Measurements from ENCODE around the gene KIAA1614. TPM values are rescaled to one million over a fixed set of nuclear protein-coding genes. Genes with fewer than 3 reads are reported as not detected.
A peak's percentile ranks its signal among the peaks of the same experiment; 100 is the strongest.
"Not testable (repeated sequence)": the region's sequence is repeated elsewhere in the genome, so short reads cannot be mapped to it uniquely, and the experiment has no call there.

KIAA1614 gene
- total RNA-seq, 1 donor from 2014 or later = 2.6 TPM

- Mint-ChIP-seq H3K4me1 (ENCODE audit: unreplicated experiment) (peaks cover 45% of the 10 kb centered on the region), H3K9me3 (ENCODE audit: unreplicated experiment) (no peaks in the 10 kb centered on the region), H3K27ac (ENCODE audit: unreplicated experiment) (peak overlapping the region; percentile 68), H3K36me3 (ENCODE audit: low read depth, unreplicated experiment) (peaks cover 58% of the 10 kb centered on the region), H3K4me3 (ENCODE audit: unreplicated experiment) (peak overlapping the region; percentile 26), H3K27me3 (ENCODE audit: unreplicated experiment) (peaks cover 5% of the 10 kb centered on the region)
- TF ChIP-seq CTCF (IDR thresholded peaks at IDR 0.05; ENCODE audit: unreplicated experiment) = no peak
- no peak for DNase-seq (ENCODE audit: low spot score)
These were observed 54.2 kb downstream of the KIAA1614 start for GRCh38 chr1:180966744-180967536.

- H3K36me3 Mint-ChIP-seq (ENCODE audit: low read depth, unreplicated experiment) = peaks cover 53% of the 10 kb centered on the region
- TF ChIP-seq CTCF (IDR thresholded peaks at IDR 0.05; ENCODE audit: unreplicated experiment) = no peak
- peaks cover 45% of the 10 kb centered on the region for H3K4me1 Mint-ChIP-seq (ENCODE audit: unreplicated experiment)
- no peaks in the 10 kb centered on the region for H3K9me3 Mint-ChIP-seq (ENCODE audit: unreplicated experiment)
- no peak overlapping the region for H3K4me3 Mint-ChIP-seq (ENCODE audit: unreplicated experiment)
- H3K27me3 Mint-ChIP-seq (ENCODE audit: unreplicated experiment) = peaks cover 5% of the 10 kb centered on the region
- DNase-seq (ENCODE audit: low spot score) = no peak
- H3K27ac Mint-ChIP-seq (ENCODE audit: unreplicated experiment) = no peak overlapping the region
These were observed 54.9 kb downstream of the KIAA1614 start for GRCh38 chr1:180967558-180967957.

- DNase-seq (ENCODE audit: low spot score); H3K4me3 Mint-ChIP-seq (ENCODE audit: unreplicated experiment); H3K27ac Mint-ChIP-seq (ENCODE audit: unreplicated experiment); H3K27me3 Mint-ChIP-seq (ENCODE audit: unreplicated experiment); H3K9me3 Mint-ChIP-seq (ENCODE audit: unreplicated experiment): not testable (repeated sequence)
- Mint-ChIP-seq H3K36me3 (ENCODE audit: low read depth, unreplicated experiment) (peaks cover 44% of the 10 kb centered on the region), H3K4me1 (ENCODE audit: unreplicated experiment) (peaks cover 45% of the 10 kb centered on the region)
These were observed 56.1 kb downstream of the KIAA1614 start for GRCh38 chr1:180968834-180969233.

- Mint-ChIP-seq H3K36me3 (ENCODE audit: low read depth, unreplicated experiment) (peaks cover 41% of the 10 kb centered on the region), H3K27me3 (ENCODE audit: unreplicated experiment) (peaks cover 5% of the 10 kb centered on the region), H3K4me3 (ENCODE audit: unreplicated experiment) (peak overlapping the region; percentile 39), H3K9me3 (ENCODE audit: unreplicated experiment) (no peaks in the 10 kb centered on the region), H3K27ac (ENCODE audit: unreplicated experiment) (no peak overlapping the region), H3K4me1 (ENCODE audit: unreplicated experiment) (peaks cover 45% of the 10 kb centered on the region)
- no peak for DNase-seq (ENCODE audit: low spot score)
- TF ChIP-seq CTCF (IDR thresholded peaks at IDR 0.05; ENCODE audit: unreplicated experiment) = no peak
These were observed 56.7 kb downstream of the KIAA1614 start for GRCh38 chr1:180969434-180969833.

GRCh38 chr1:180970333-180971079 lies 57.8 kb downstream of the KIAA1614 start:
- H3K27ac Mint-ChIP-seq (ENCODE audit: unreplicated experiment) = peak overlapping the region; percentile 5
- H3K4me3 Mint-ChIP-seq (ENCODE audit: unreplicated experiment) = peak overlapping the region; percentile 78
- H3K9me3 Mint-ChIP-seq (ENCODE audit: unreplicated experiment) = no peaks in the 10 kb centered on the region
- H3K36me3 Mint-ChIP-seq (ENCODE audit: low read depth, unreplicated experiment) = peaks cover 37% of the 10 kb centered on the region
- DNase-seq (ENCODE audit: low spot score) = no peak
- peaks cover 6% of the 10 kb centered on the region for H3K27me3 Mint-ChIP-seq (ENCODE audit: unreplicated experiment)
- no peak for TF ChIP-seq CTCF (IDR thresholded peaks at IDR 0.05; ENCODE audit: unreplicated experiment)
- H3K4me1 Mint-ChIP-seq (ENCODE audit: unreplicated experiment) = peaks cover 42% of the 10 kb centered on the region
